Right renal pelvis (tissue), 4 donors: ENCODE results near the gene TMEM120A. TPM values are rescaled to one million over a fixed set of nuclear protein-coding genes. Genes with fewer than 3 reads are reported as not detected.

Experiments
- DNase-seq, 4 donors: peaks; one replicate each; pipeline ENCODE4 v3.0.0-alpha.2; 2013; ENCODE audit warnings: low read depth in 4 of 4, low spot score in 3 of 4, missing footprints in 1 of 4
- polyA plus RNA-seq, 4 donors: library from polyadenylated mRNA; unstranded; fragments of 120-200 nt; gene quantifications; one replicate each; pipeline ENCODE4 v1.2.1, GENCODE V29; 2013; ENCODE audit not compliant: insufficient read length in 4 of 4

TMEM120A gene
- polyA plus RNA-seq, 4 donors, result 50.9 to 65.7 (median 55.6) TPM

GRCh38 chr7:75982306-75983064, 11.9 kb downstream of the TMEM120A start:
- no peak for DNase-seq

- no peak for DNase-seq
Measured at GRCh38 chr7:75981453-75982305, 12.7 kb downstream of the TMEM120A start.

GRCh38 chr7:75981203-75981452, 13.3 kb downstream of the TMEM120A start:
- DNase-seq, result no peak

GRCh38 chr7:75980430-75981202, 13.8 kb downstream of the TMEM120A start:
- no peak for DNase-seq

GRCh38 chr7:75979759-75980429, 14.5 kb downstream of the TMEM120A start:
- no peak for DNase-seq

GRCh38 chr7:75977743-75978142, 16.7 kb downstream of the TMEM120A start:
- no peak for DNase-seq

GRCh38 chr7:75971961-75972763, 22.2 kb downstream of the TMEM120A start:
- no peak for DNase-seq

GRCh38 chr7:75971309-75971960, 23.0 kb downstream of the TMEM120A start:
- no peak for DNase-seq

GRCh38 chr7:75969704-75970498, 24.5 kb downstream of the TMEM120A start:
- no peak for DNase-seq

GRCh38 chr7:75969182-75969581, 25.2 kb downstream of the TMEM120A start:
- no peak for DNase-seq

- no peak for DNase-seq
Measured at GRCh38 chr7:75968561-75969001, 25.8 kb downstream of the TMEM120A start.

- DNase-seq, result no peak
Measured at GRCh38 chr7:75968012-75968411, 26.4 kb downstream of the TMEM120A start.

GRCh38 chr7:75967487-75967997, 26.9 kb downstream of the TMEM120A start:
- peak in 2 of 4 donors; percentile 62 for DNase-seq

GRCh38 chr7:75967055-75967454, 27.3 kb downstream of the TMEM120A start:
- DNase-seq, result no peak

GRCh38 chr7:75966190-75966961, 28.0 kb downstream of the TMEM120A start:
- no peak for DNase-seq

GRCh38 chr7:75965617-75966016, 28.8 kb downstream of the TMEM120A start:
- no peak for DNase-seq

- DNase-seq, result no peak
Measured at GRCh38 chr7:75963381-75963995, 30.9 kb downstream of the TMEM120A start.
